Endothelial cell of umbilical vein (primary cell): Measurements from ENCODE around the gene CD63. TPM values are rescaled to one million over a fixed set of nuclear protein-coding genes. Genes with fewer than 3 reads are reported as not detected.

ENCODE experiments used
- BruUV-seq: library from RNA; stranded (reverse); fragments of 400-500 nt; replicated peaks from 2 replicates; lab custom pipeline; 2021; lab: Mats Ljungman, UMichigan
- CTCF ChIA-PET: fragments of 300-600, 350-600 bp; sonication (Branson Sonifier 250); formaldehyde crosslinking; loops from one replicate; lab custom pipeline; 2021; ENCODE audit warnings: antibody characterized with exemption, inconsistent platforms; lab: Charles Lee
- POLR2A ChIA-PET: fragments of 300-600, 350-600 bp; sonication (Branson Sonifier 250); formaldehyde crosslinking; loops from one replicate; lab custom pipeline; 2021; ENCODE audit warnings: antibody characterized with exemption, inconsistent platforms; lab: Charles Lee
- DNase-seq: peaks from one replicate; pipeline ENCODE4 v3.0.0-alpha.2; 2011; ENCODE audit warnings: low read depth, low spot score
- FAIRE-seq: peaks from 2 replicates; lab custom pipeline; 2011; peaks lifted over from hg19 to GRCh38; lab: Jason Lieb, UNC
- H2AFZ ChIP-seq: 2 replicates; pipeline ENCODE4 v1.6.0; 2012; ENCODE audit warnings: low read depth, low read length, control low read depth, inconsistent platforms
- H3K27ac ChIP-seq: 2 replicates; pipeline ENCODE4 v1.5.1; 2011; ENCODE audit warnings: low read depth, mild to moderate bottlenecking, control low read depth, low read length, moderate library complexity; ENCODE audit not compliant: insufficient read depth
- H3K27me3 ChIP-seq, 2 experiments: 2 replicates each; pipeline versions ENCODE4 v1.6.0 to v1.6.1; 2011; ENCODE audit warnings: low read length in 2 of 2, mixed read lengths in 1 of 2; ENCODE audit not compliant: control insufficient read depth in 2 of 2, insufficient read depth in 2 of 2
- H3K36me3 ChIP-seq, 2 experiments: 2 replicates in 1 of 2; 3 replicates in 1 of 2; pipeline ENCODE4 v1.5.1; 2011; ENCODE audit warnings: low read length in 2 of 2, mild to moderate bottlenecking in 1 of 2, moderate library complexity in 1 of 2; ENCODE audit not compliant: control insufficient read depth in 2 of 2, insufficient read depth in 2 of 2; ENCODE audit errors: extremely low read depth in 1 of 2
- H3K4me1 ChIP-seq: 3 replicates; pipeline ENCODE4 v1.5.1; 2011; ENCODE audit warnings: mild to moderate bottlenecking, low read length; ENCODE audit not compliant: control insufficient read depth, insufficient read depth; ENCODE audit errors: extremely low read depth
- H3K4me2 ChIP-seq: 2 replicates; pipeline ENCODE4 v1.6.1; 2011; ENCODE audit warnings: low read length, control low read depth, mixed read lengths; ENCODE audit not compliant: insufficient read depth
- H3K4me3 ChIP-seq, 3 experiments: fragments of 200-600 bp in 1 of 3; sonication (generic), shearing (Covaris generic) in 1 of 3; replicated peaks in 1 of 3; 2 replicates each; pipeline ENCODE4 v1.5.1; 2011 to 2016; ENCODE audit warnings: control low read depth in 3 of 3, low read length in 3 of 3, mild to moderate bottlenecking in 2 of 3, inconsistent platforms in 1 of 3, low read depth in 1 of 3, moderate library complexity in 1 of 3; ENCODE audit not compliant: insufficient read depth in 1 of 3
- H3K79me2 ChIP-seq: 2 replicates; pipeline ENCODE4 v1.6.0; 2012; ENCODE audit warnings: low read length, inconsistent platforms; ENCODE audit not compliant: control insufficient read depth, insufficient read depth
- H3K9ac ChIP-seq: replicated peaks from 2 replicates; pipeline ENCODE3; 2011; ENCODE audit warnings: low read length, control low read depth; ENCODE audit not compliant: insufficient read depth; ENCODE audit errors: extremely low read depth
- H3K9me1 ChIP-seq: replicated peaks from 3 replicates; pipeline ENCODE4 v1.6.0; 2011; ENCODE audit warnings: mild to moderate bottlenecking, low read length; ENCODE audit not compliant: control insufficient read depth, insufficient read depth; ENCODE audit errors: extremely low read depth
- H3K9me3 ChIP-seq: replicated peaks from 2 replicates; pipeline ENCODE4 v1.5.1; 2012; ENCODE audit warnings: low read length, inconsistent platforms; ENCODE audit not compliant: control insufficient read depth, insufficient read depth
- H4K20me1 ChIP-seq: replicated peaks from 2 replicates; pipeline ENCODE3; 2011; ENCODE audit warnings: mild to moderate bottlenecking, low read length; ENCODE audit not compliant: control insufficient read depth, insufficient read depth; ENCODE audit errors: extremely low read depth
- EZH2 ChIP-seq: IDR thresholded peaks from 2 replicates; pipeline ENCODE4 v1.6.1; 2012; ENCODE audit warnings: borderline replicate concordance, low read depth, mild to moderate bottlenecking, moderate library complexity, low read length, inconsistent platforms; ENCODE audit not compliant: severe bottlenecking
- FOS ChIP-seq: IDR thresholded peaks from 2 replicates; pipeline ENCODE4 v1.6.1; 2011; ENCODE audit warnings: mild to moderate bottlenecking, low read length, moderate library complexity, borderline replicate concordance; ENCODE audit not compliant: insufficient read depth
- GATA2 ChIP-seq: IDR thresholded peaks from 2 replicates; pipeline ENCODE4 v1.7.0; 2011; ENCODE audit warnings: low read depth, mild to moderate bottlenecking, moderate library complexity, mixed read lengths, low read length; ENCODE audit not compliant: insufficient read length, insufficient read depth
- JUN ChIP-seq: IDR thresholded peaks from 2 replicates; pipeline ENCODE4 v1.6.1; 2011; ENCODE audit warnings: borderline replicate concordance, low read depth; ENCODE audit not compliant: insufficient read length, insufficient read depth
- MYC ChIP-seq: IDR thresholded peaks from one replicate; pipeline ENCODE4 v1.6.1; 2011; ENCODE audit warnings: mild to moderate bottlenecking, low read depth, low read length
- POLR2A ChIP-seq: IDR thresholded peaks from 2 replicates; pipeline ENCODE4 v1.6.1; 2012; ENCODE audit warnings: low read depth, mild to moderate bottlenecking, control low read depth, low read length
- POLR2AphosphoS5 ChIP-seq: IDR thresholded peaks from 2 replicates; pipeline ENCODE4 v1.6.1; 2012; ENCODE audit warnings: low read depth, mild to moderate bottlenecking, control low read depth, low read length, moderate library complexity; ENCODE audit not compliant: insufficient read depth
- dilution Hi-C: fragments of 300-500 bp; cut with MboI; formaldehyde crosslinking; loops from one replicate; pipeline ENCODE4 v1.15.0; 2019; ENCODE audit warnings: low sequenced_read_pairs; ENCODE audit not compliant: extremely low pct_ligation_motif_present
- intact Hi-C: fragments of 100-400 bp; cut with micrococcal nuclease; formaldehyde crosslinking; loops from one replicate; pipeline ENCODE4 v1.10.0; 2022
- polyA plus RNA-seq, 4 experiments: library from polyadenylated mRNA; depleted of rRNA in 3 of 4; stranded (reverse) in 3 of 4; unstranded in 1 of 4; fragments of >200 nt; gene quantifications; 2 replicates each; pipeline versions ENCODE4 v1.2.1 to v1.2.3, GENCODE V29; 2011 to 2012; ENCODE audit warnings: missing spikeins in 1 of 4
- total RNA-seq: library from RNA; stranded (reverse); gene quantifications from 2 replicates; pipeline ENCODE4 v1.2.3, GENCODE V29; 2021
- TF ChIP-seq, protein P1 (sequence below): IDR thresholded peaks from 2 replicates; pipeline ENCODE4 v1.6.1; 2011; ENCODE audit not compliant: insufficient read depth, insufficient read length
- TF ChIP-seq, protein P2 (sequence below), 2 donors: IDR thresholded peaks; 1 replicate in 1 of 2; 2 replicates in 1 of 2; pipeline ENCODE4 v1.5.1; 2011; ENCODE audit warnings: low read length in 2 of 2, mild to moderate bottlenecking in 2 of 2, moderate library complexity in 2 of 2, control low read depth in 1 of 2, inconsistent platforms in 1 of 2, low read depth in 1 of 2; ENCODE audit not compliant: insufficient read depth in 1 of 2; ENCODE audit errors: extremely low read depth in 1 of 2

CD63 gene
- total and polyA plus RNA-seq, 2 donors (not counting 3 experiments of a cell fraction or from before 2014, with no cell fraction given): 1,054 to 1,429 TPM

GRCh38 chr12:55713721-55714120 is 15.1 kb downstream of the CD63 start:
- peaks cover 28 to 29% of the 10 kb centered on the region in 2 experiments for H3K27me3 ChIP-seq
- dilution Hi-C loops: no loop called here
- no peaks in the 10 kb centered on the region for H3K9me3 ChIP-seq
- H3K27ac ChIP-seq: no peak overlapping the region
- TF ChIP-seq, protein P1, sequence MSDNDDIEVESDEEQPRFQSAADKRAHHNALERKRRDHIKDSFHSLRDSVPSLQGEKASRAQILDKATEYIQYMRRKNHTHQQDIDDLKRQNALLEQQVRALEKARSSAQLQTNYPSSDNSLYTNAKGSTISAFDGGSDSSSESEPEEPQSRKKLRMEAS: no peak
- TF ChIP-seq GATA2: no peak
- TF ChIP-seq FOS: no peak
- TF ChIP-seq MYC: no peak
- TF ChIP-seq POLR2A: no peak
- H4K20me1 ChIP-seq: no peaks in the 10 kb centered on the region
- H3K4me1 ChIP-seq: peaks cover 20% of the 10 kb centered on the region
- CTCF ChIA-PET: no interaction called here
- intact Hi-C loops: no loop called here
- no peaks in the 10 kb centered on the region for H3K79me2 ChIP-seq
- H3K4me3 ChIP-seq: no peak overlapping the region
- no peak for DNase-seq
- H2AFZ ChIP-seq: no peak overlapping the region
- no peak overlapping the region for H3K4me2 ChIP-seq
- no peaks in the 10 kb centered on the region for H3K9me1 ChIP-seq
- POLR2A ChIA-PET: no interaction called here
- H3K9ac ChIP-seq: no peak overlapping the region
- BruUV-seq: no TSS peak
- H3K36me3 ChIP-seq: no peaks in the 10 kb centered on the region
- FAIRE-seq: no peak

- Histone ChIP-seq H3K27ac (no peak overlapping the region), H3K9ac (no peak overlapping the region), H3K36me3 (no peaks in the 10 kb centered on the region), H3K9me1 (no peaks in the 10 kb centered on the region), H3K4me2 (no peak overlapping the region), H3K9me3 (no peaks in the 10 kb centered on the region), H2AFZ (no peak overlapping the region), H3K79me2 (no peaks in the 10 kb centered on the region), H3K27me3 (peaks cover 32 to 34% of the 10 kb centered on the region in 2 experiments), H4K20me1 (no peaks in the 10 kb centered on the region), H3K4me1 (peaks cover 19% of the 10 kb centered on the region), H3K4me3 (no peak overlapping the region)
- dilution Hi-C loops: no loop called here
- TF ChIP-seq MYC (no peak), GATA2 (no peak), POLR2AphosphoS5 (no peak), JUN (no peak), EZH2 (no peak), FOS (no peak), POLR2A (no peak)
- TF ChIP-seq, protein P2, sequence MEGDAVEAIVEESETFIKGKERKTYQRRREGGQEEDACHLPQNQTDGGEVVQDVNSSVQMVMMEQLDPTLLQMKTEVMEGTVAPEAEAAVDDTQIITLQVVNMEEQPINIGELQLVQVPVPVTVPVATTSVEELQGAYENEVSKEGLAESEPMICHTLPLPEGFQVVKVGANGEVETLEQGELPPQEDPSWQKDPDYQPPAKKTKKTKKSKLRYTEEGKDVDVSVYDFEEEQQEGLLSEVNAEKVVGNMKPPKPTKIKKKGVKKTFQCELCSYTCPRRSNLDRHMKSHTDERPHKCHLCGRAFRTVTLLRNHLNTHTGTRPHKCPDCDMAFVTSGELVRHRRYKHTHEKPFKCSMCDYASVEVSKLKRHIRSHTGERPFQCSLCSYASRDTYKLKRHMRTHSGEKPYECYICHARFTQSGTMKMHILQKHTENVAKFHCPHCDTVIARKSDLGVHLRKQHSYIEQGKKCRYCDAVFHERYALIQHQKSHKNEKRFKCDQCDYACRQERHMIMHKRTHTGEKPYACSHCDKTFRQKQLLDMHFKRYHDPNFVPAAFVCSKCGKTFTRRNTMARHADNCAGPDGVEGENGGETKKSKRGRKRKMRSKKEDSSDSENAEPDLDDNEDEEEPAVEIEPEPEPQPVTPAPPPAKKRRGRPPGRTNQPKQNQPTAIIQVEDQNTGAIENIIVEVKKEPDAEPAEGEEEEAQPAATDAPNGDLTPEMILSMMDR (IDR thresholded peaks at IDR 0.05; ENCODE audit: extremely low read depth in 1 of 2, insufficient read depth in 1 of 2, low read depth in 1 of 2, low read length in 2 of 2): no peak
- TF ChIP-seq, protein P1: no peak
- DNase-seq (no peak), FAIRE-seq (no peak)
- ChIA-PET CTCF (interaction anchor here (1.5 to 2.3 kb wide), 2 partner anchors 25 to 57 kb away, joined by 6 to 7 read pairs; no protein-coding TSS in a partner anchor), POLR2A (no interaction called here)
- no TSS peak for BruUV-seq
- intact Hi-C loops: no loop called here
Observed at GRCh38 chr12:55712700-55713415, 16.0 kb downstream of the CD63 start.
